ENCODE data around the gene NEK3. TPM values are rescaled to one million over a fixed set of nuclear protein-coding genes. Genes with fewer than 3 reads are reported as not detected.
"Not testable (repeated sequence)": the region's sequence is repeated elsewhere in the genome, so short reads cannot be mapped to it uniquely, and the experiment has no call there.

NEK3 gene
- total and polyA plus RNA-seq, 4 experiments from 2014 or later = 3.4 to 8.2 (median 6.9) TPM

GRCh38 chr13:52169839-52170238, 10.4 kb upstream of the NEK3 start:
- intact Hi-C loops (cut with micrococcal nuclease) = no loop called here
- Mint-ChIP-seq H3K27ac (no peak overlapping the region), H3K4me3 (no peak overlapping the region), H3K36me3 (peaks cover 19 to 65% of the 10 kb centered on the region in 2 donors), H3K9me3 (no peaks in the 10 kb centered on the region), H3K4me1 (peaks cover 0 to 2% (median 0%) of the 10 kb centered on the region in 4 donors), H3K27me3 (no peaks in the 10 kb centered on the region)
- Histone ChIP-seq H3K4me1 (ENCODE audit: insufficient read depth, low read length) (no peaks in the 10 kb centered on the region), H3K4me3 (ENCODE audit: low read length in 2 of 2) (no peak overlapping the region), H3K27me3 (ENCODE audit: insufficient read depth, low read length) (no peaks in the 10 kb centered on the region), H3K36me3 (ENCODE audit: insufficient read depth, low read length) (peaks cover 11% of the 10 kb centered on the region), H3K27ac (ENCODE audit: low read depth, low read length) (no peak overlapping the region), H3K9me3 (ENCODE audit: control insufficient read depth in 1 of 2, low read length in 2 of 2) (no peaks in the 10 kb centered on the region)
- no peak for DNase-seq
- POLR2A ChIA-PET (ENCODE audit: partially characterized antibody) = no interaction called here
- CTCF ChIA-PET (ENCODE audit: partially characterized antibody) = interaction anchor here (1.2 to 1.3 kb wide), 2 partner anchors 10 to 12 kb away, joined by 3 read pairs; no protein-coding TSS in a partner anchor

GRCh38 chr13:52165411-52165810, 6.0 kb upstream of the NEK3 start:
- Histone ChIP-seq H3K4me3 (ENCODE audit: low read length in 2 of 2) (no peak overlapping the region), H3K4me1 (ENCODE audit: insufficient read depth, low read length) (no peaks in the 10 kb centered on the region), H3K27ac (ENCODE audit: low read depth, low read length) (no peak overlapping the region), H3K27me3 (ENCODE audit: insufficient read depth, low read length) (no peaks in the 10 kb centered on the region), H3K9me3 (ENCODE audit: control insufficient read depth in 1 of 2, low read length in 2 of 2) (no peaks in the 10 kb centered on the region), H3K36me3 (ENCODE audit: insufficient read depth, low read length) (no peaks in the 10 kb centered on the region)
- ChIA-PET CTCF (ENCODE audit: partially characterized antibody) (no interaction called here), POLR2A (ENCODE audit: partially characterized antibody) (no interaction called here)
- intact Hi-C loops (cut with micrococcal nuclease) = no loop called here
- no peaks in the 10 kb centered on the region for H3K27me3 Mint-ChIP-seq
- peaks cover 15 to 30% of the 10 kb centered on the region in 2 donors for H3K36me3 Mint-ChIP-seq
- peak overlapping the region in 1 of 7 donors; percentile 22 for H3K27ac Mint-ChIP-seq
- no peaks in the 10 kb centered on the region for H3K9me3 Mint-ChIP-seq
- no peak overlapping the region for H3K4me3 Mint-ChIP-seq
- no peak for DNase-seq
- peaks cover 0 to 13% (median 4%) of the 10 kb centered on the region in 4 donors for H3K4me1 Mint-ChIP-seq

GRCh38 chr13:52164989-52165388, 5.6 kb upstream of the NEK3 start:
- intact Hi-C loops (cut with micrococcal nuclease) = no loop called here
- Histone ChIP-seq H3K4me3 (ENCODE audit: low read length in 2 of 2) (no peak overlapping the region), H3K27me3 (ENCODE audit: insufficient read depth, low read length) (no peaks in the 10 kb centered on the region), H3K4me1 (ENCODE audit: insufficient read depth, low read length) (peaks cover 2% of the 10 kb centered on the region), H3K36me3 (ENCODE audit: insufficient read depth, low read length) (no peaks in the 10 kb centered on the region), H3K27ac (ENCODE audit: low read depth, low read length) (no peak overlapping the region), H3K9me3 (ENCODE audit: control insufficient read depth in 1 of 2, low read length in 2 of 2) (no peaks in the 10 kb centered on the region)
- ChIA-PET POLR2A (ENCODE audit: partially characterized antibody) (no interaction called here), CTCF (ENCODE audit: partially characterized antibody) (no interaction called here)
- no peak overlapping the region for H3K4me3 Mint-ChIP-seq
- H3K9me3 Mint-ChIP-seq = no peaks in the 10 kb centered on the region
- peaks cover 15 to 28% of the 10 kb centered on the region in 2 donors for H3K36me3 Mint-ChIP-seq
- peaks cover 2 to 15% (median 5%) of the 10 kb centered on the region in 4 donors for H3K4me1 Mint-ChIP-seq
- no peak for DNase-seq
- no peaks in the 10 kb centered on the region for H3K27me3 Mint-ChIP-seq
- no peak overlapping the region for H3K27ac Mint-ChIP-seq

- H3K36me3 ChIP-seq (ENCODE audit: insufficient read depth, low read length); H3K9me3 Mint-ChIP-seq; H3K4me1 ChIP-seq (ENCODE audit: insufficient read depth, low read length); H3K4me3 ChIP-seq (ENCODE audit: low read length in 2 of 2); H3K9me3 ChIP-seq (ENCODE audit: control insufficient read depth in 1 of 2, low read length in 2 of 2); H3K27me3 ChIP-seq (ENCODE audit: insufficient read depth, low read length); POLR2A ChIA-PET (ENCODE audit: partially characterized antibody); DNase-seq; H3K4me3 Mint-ChIP-seq; H3K27me3 Mint-ChIP-seq; CTCF ChIA-PET (ENCODE audit: partially characterized antibody); intact Hi-C loops (cut with micrococcal nuclease); H3K27ac ChIP-seq (ENCODE audit: low read depth, low read length): not testable (repeated sequence)
- peaks cover 7 to 21% (median 11%) of the 10 kb centered on the region in 4 donors for H3K4me1 Mint-ChIP-seq
- H3K27ac Mint-ChIP-seq = peak overlapping the region in 3 of 7 donors; percentile 59 to 71 (median 65)
- peaks cover 15 to 23% of the 10 kb centered on the region in 2 donors for H3K36me3 Mint-ChIP-seq
Observed at GRCh38 chr13:52163878-52164277, 4.5 kb upstream of the NEK3 start.

GRCh38 chr13:52162279-52163101, 3.1 kb upstream of the NEK3 start:
- peak overlapping the region in 3 of 7 donors; percentile 22 to 70 (median 38) for H3K27ac Mint-ChIP-seq
- H3K4me1 Mint-ChIP-seq = peaks cover 17 to 35% (median 21%) of the 10 kb centered on the region in 4 donors
- peaks cover 15% of the 10 kb centered on the region for H3K4me1 ChIP-seq (ENCODE audit: insufficient read depth, low read length)
- no peaks in the 10 kb centered on the region for H3K27me3 ChIP-seq (ENCODE audit: insufficient read depth, low read length)
- ChIA-PET CTCF (ENCODE audit: partially characterized antibody) (interaction anchor here (0.9 kb wide), 1 partner anchor 32 kb away, joined by 3 read pairs; no protein-coding TSS in a partner anchor), POLR2A (ENCODE audit: partially characterized antibody) (no interaction called here)
- H3K27ac ChIP-seq (ENCODE audit: low read depth, low read length) = no peak overlapping the region
- H3K36me3 Mint-ChIP-seq = peaks cover 12 to 17% of the 10 kb centered on the region in 2 donors
- DNase-seq = no peak
- H3K36me3 ChIP-seq (ENCODE audit: insufficient read depth, low read length) = no peaks in the 10 kb centered on the region
- H3K4me3 Mint-ChIP-seq = no peak overlapping the region
- intact Hi-C loops (cut with micrococcal nuclease) = no loop called here
- no peaks in the 10 kb centered on the region for H3K27me3 Mint-ChIP-seq
- no peaks in the 10 kb centered on the region for H3K9me3 ChIP-seq (ENCODE audit: control insufficient read depth in 1 of 2, low read length in 2 of 2)
- H3K9me3 Mint-ChIP-seq = no peaks in the 10 kb centered on the region
- no peak overlapping the region for H3K4me3 ChIP-seq (ENCODE audit: low read length in 2 of 2)

GRCh38 chr13:52161181-52161646, 1.8 kb upstream of the NEK3 start:
- Histone ChIP-seq H3K9me3 (ENCODE audit: control insufficient read depth in 1 of 2, low read length in 2 of 2) (no peaks in the 10 kb centered on the region), H3K36me3 (ENCODE audit: insufficient read depth, low read length) (no peaks in the 10 kb centered on the region), H3K27ac (ENCODE audit: low read depth, low read length) (no peak overlapping the region), H3K4me1 (ENCODE audit: insufficient read depth, low read length) (peaks cover 15% of the 10 kb centered on the region), H3K27me3 (ENCODE audit: insufficient read depth, low read length) (no peaks in the 10 kb centered on the region), H3K4me3 (ENCODE audit: low read length in 2 of 2) (no peak overlapping the region)
- intact Hi-C loops (cut with micrococcal nuclease) = no loop called here
- ChIA-PET POLR2A (ENCODE audit: partially characterized antibody) (interaction anchor here (1.1 to 2.7 kb wide), 2 partner anchors 26 to 33 kb away, joined by 3 to 17 read pairs; no protein-coding TSS in a partner anchor), CTCF (ENCODE audit: partially characterized antibody) (no interaction called here)
- H3K4me3 Mint-ChIP-seq = no peak overlapping the region
- peaks cover 27 to 46% (median 32%) of the 10 kb centered on the region in 4 donors for H3K4me1 Mint-ChIP-seq
- peaks cover 4 to 9% of the 10 kb centered on the region in 2 donors for H3K36me3 Mint-ChIP-seq
- H3K9me3 Mint-ChIP-seq = no peaks in the 10 kb centered on the region
- no peak for DNase-seq
- H3K27ac Mint-ChIP-seq = peak overlapping the region in 1 of 7 donors; percentile 17
- no peaks in the 10 kb centered on the region for H3K27me3 Mint-ChIP-seq

- H3K36me3 ChIP-seq (ENCODE audit: insufficient read depth, low read length) = no peaks in the 10 kb centered on the region
- peaks cover 27 to 46% (median 32%) of the 10 kb centered on the region in 4 donors for H3K4me1 Mint-ChIP-seq
- no peaks in the 10 kb centered on the region for H3K27me3 ChIP-seq (ENCODE audit: insufficient read depth, low read length)
- H3K27ac ChIP-seq (ENCODE audit: low read depth, low read length) = no peak overlapping the region
- DNase-seq = peak in 1 of 5 donors; percentile 2
- ChIA-PET CTCF (ENCODE audit: partially characterized antibody) (interaction anchor here (1.3 to 1.7 kb wide), 3 partner anchors 9 to 291 kb away, joined by 3 to 9 read pairs (median 5); partner anchors contain the start of gene VPS36), POLR2A (ENCODE audit: partially characterized antibody) (interaction anchor here (1.1 to 2.7 kb wide), 5 partner anchors 26 to 707 kb away, joined by 3 to 17 read pairs (median 7); partner anchors contain the start of genes INTS6, NEK5 and VPS36)
- no peaks in the 10 kb centered on the region for H3K9me3 Mint-ChIP-seq
- peak overlapping the region in 1 of 7 donors; percentile 53 for H3K27ac Mint-ChIP-seq
- peaks cover 0 to 5% of the 10 kb centered on the region in 2 donors for H3K36me3 Mint-ChIP-seq
- H3K4me3 Mint-ChIP-seq = peak overlapping the region in 6 of 8 donors; percentile 13 to 94 (median 38)
- intact Hi-C loops (cut with micrococcal nuclease) = no loop called here
- peaks cover 15% of the 10 kb centered on the region for H3K4me1 ChIP-seq (ENCODE audit: insufficient read depth, low read length)
- no peaks in the 10 kb centered on the region for H3K9me3 ChIP-seq (ENCODE audit: control insufficient read depth in 1 of 2, low read length in 2 of 2)
- no peaks in the 10 kb centered on the region for H3K27me3 Mint-ChIP-seq
- no peak overlapping the region for H3K4me3 ChIP-seq (ENCODE audit: low read length in 2 of 2)
Observed at GRCh38 chr13:52160506-52160905, 1.1 kb upstream of the NEK3 start.

Data from CD4-positive, alpha-beta memory T cell (primary cell).